HepG2 (cell line): Measurements from ENCODE around the gene SEPTIN2. TPM values are rescaled to one million over a fixed set of nuclear protein-coding genes. Genes with fewer than 3 reads are reported as not detected.

Experiments
- HMGA1 ChIP-seq: sonication (generic); formaldehyde crosslinking; conservative IDR thresholded peaks from 2 replicates; pipeline ENCODE4 v1.4.0; 2020; ENCODE audit warnings: missing genetic modification reagents
- HNF4G ChIP-seq, 2 experiments: sonication (generic) in 1 of 2; formaldehyde crosslinking in 1 of 2; IDR thresholded peaks; 2 replicates each; pipeline versions ENCODE4 v1.4.0 to v1.6.1; 2011 to 2020; ENCODE audit warnings: borderline replicate concordance in 2 of 2, low read depth in 2 of 2, mild to moderate bottlenecking in 2 of 2, low read length in 1 of 2, missing genetic modification reagents in 1 of 2, moderate library complexity in 1 of 2
- MYC ChIP-seq: sonication (generic); formaldehyde crosslinking; IDR thresholded peaks from 2 replicates; pipeline ENCODE4 v1.9.0; 2021; ENCODE audit warnings: missing genetic modification reagents, borderline replicate concordance
- PPARG ChIP-seq: conservative IDR thresholded peaks from 2 replicates; pipeline ENCODE4 v1.6.1; 2016; ENCODE audit warnings: missing biosample characterization, missing genetic modification reagents
- SMYD3 ChIP-seq: sonication (generic); formaldehyde crosslinking; IDR thresholded peaks from 2 replicates; pipeline ENCODE4 v1.8.1; 2023; ENCODE audit warnings: mild to moderate bottlenecking, missing genetic modification reagents
- SRY ChIP-seq: sonication (generic); formaldehyde crosslinking; IDR thresholded peaks from 2 replicates; pipeline ENCODE4 v1.8.0; 2022; ENCODE audit warnings: mild to moderate bottlenecking, missing genetic modification reagents
- ZFP36L1 ChIP-seq: sonication (generic); formaldehyde crosslinking; IDR thresholded peaks from 2 replicates; pipeline ENCODE4 v1.8.0; 2022; ENCODE audit warnings: mild to moderate bottlenecking, missing genetic modification reagents, moderate library complexity
- polyA plus RNA-seq, 8 experiments: library from polyadenylated mRNA; depleted of rRNA in 3 of 8; stranded (reverse) in 7 of 8; unstranded in 1 of 8; fragments of >200 nt; fragmentation: Illumina TruSeq in 4 of 8; extraction: Trizol in 4 of 8; gene quantifications; 2 replicates each; pipeline versions ENCODE4 v1.2.1 to v1.2.3, GENCODE V29; 2011 to 2016; ENCODE audit warnings: low read depth in 4 of 8, missing spikeins in 1 of 8, mixed read lengths in 1 of 8; ENCODE audit not compliant: insufficient read depth in 1 of 8
- total RNA-seq, 5 experiments: library from RNA; depleted of rRNA; stranded (reverse); fragments of >200 nt; fragmentation: Illumina TruSeq; extraction: Trizol; gene quantifications; 2 replicates each; pipeline ENCODE4 v1.2.3, GENCODE V29; 2016; ENCODE audit warnings: low read depth in 1 of 5
- TF ChIP-seq, protein P1 (sequence below): sonication (generic); formaldehyde crosslinking; IDR thresholded peaks from 2 replicates; pipeline ENCODE4 v1.5.1; 2020; ENCODE audit warnings: mild to moderate bottlenecking, missing genetic modification reagents
- TF ChIP-seq, protein P2 (sequence below): sonication (generic); formaldehyde crosslinking; IDR thresholded peaks from 2 replicates; pipeline ENCODE4 v1.5.0; 2020; ENCODE audit warnings: missing genetic modification reagents

SEPTIN2 gene
- total and polyA plus RNA-seq, 2 of the 13 experiments (the other 11 are each of a cell fraction or from before 2014, with no cell fraction given), result 493 to 733 TPM

DNA sequence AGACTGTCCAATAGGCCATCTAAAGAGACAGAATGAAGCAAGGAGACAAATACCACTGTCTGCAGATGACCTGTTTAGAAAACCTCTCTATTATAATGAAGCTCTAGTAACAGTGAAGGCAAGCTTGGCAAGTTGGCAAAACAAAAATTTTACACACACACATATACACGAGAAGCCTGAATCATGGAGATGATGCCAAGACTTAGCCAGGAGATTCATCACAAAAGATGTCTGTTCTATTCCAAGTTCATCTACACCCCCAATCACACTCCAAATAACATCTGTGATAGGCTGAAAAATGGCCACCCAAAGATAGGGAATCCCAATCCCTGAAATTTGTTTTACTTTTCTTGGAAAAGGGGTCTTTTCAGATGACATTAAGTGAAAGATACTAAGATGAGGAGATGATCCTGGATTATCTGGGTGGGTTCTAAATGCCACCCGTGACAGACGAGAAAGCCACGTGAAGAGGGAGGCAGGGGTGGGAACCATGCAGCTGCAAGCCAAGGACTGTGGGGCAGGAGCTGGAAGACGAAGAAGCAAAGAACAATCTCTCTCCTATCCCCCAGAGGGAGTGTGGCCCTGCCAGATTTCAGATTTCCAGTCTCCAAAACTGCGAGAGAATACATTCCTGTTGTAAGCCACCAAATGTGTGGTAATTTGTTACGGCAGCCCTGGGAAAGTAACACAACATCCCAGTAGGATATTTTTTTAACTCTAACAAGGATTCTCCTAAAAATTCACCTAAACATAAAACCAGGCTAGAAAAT lies 20.2 kb upstream of the SEPTIN2 start (continued):
- TF ChIP-seq MYC (CRISPR knock-in tag) (no peak), ZFP36L1 (CRISPR knock-in tag) (no peak), SMYD3 (CRISPR knock-in tag) (no peak), HNF4G (IDR thresholded peaks at IDR 0.05; ENCODE audit: borderline replicate concordance, low read depth, low read length) (no peak), HNF4G (CRISPR knock-in tag; IDR thresholded peaks at IDR 0.05; ENCODE audit: borderline replicate concordance, low read depth) (no peak), HMGA1 (CRISPR knock-in tag) (no peak), SRY (CRISPR knock-in tag) (no peak), PPARG (CRISPR knock-in tag) (no peak)
- TF ChIP-seq, protein P1, sequence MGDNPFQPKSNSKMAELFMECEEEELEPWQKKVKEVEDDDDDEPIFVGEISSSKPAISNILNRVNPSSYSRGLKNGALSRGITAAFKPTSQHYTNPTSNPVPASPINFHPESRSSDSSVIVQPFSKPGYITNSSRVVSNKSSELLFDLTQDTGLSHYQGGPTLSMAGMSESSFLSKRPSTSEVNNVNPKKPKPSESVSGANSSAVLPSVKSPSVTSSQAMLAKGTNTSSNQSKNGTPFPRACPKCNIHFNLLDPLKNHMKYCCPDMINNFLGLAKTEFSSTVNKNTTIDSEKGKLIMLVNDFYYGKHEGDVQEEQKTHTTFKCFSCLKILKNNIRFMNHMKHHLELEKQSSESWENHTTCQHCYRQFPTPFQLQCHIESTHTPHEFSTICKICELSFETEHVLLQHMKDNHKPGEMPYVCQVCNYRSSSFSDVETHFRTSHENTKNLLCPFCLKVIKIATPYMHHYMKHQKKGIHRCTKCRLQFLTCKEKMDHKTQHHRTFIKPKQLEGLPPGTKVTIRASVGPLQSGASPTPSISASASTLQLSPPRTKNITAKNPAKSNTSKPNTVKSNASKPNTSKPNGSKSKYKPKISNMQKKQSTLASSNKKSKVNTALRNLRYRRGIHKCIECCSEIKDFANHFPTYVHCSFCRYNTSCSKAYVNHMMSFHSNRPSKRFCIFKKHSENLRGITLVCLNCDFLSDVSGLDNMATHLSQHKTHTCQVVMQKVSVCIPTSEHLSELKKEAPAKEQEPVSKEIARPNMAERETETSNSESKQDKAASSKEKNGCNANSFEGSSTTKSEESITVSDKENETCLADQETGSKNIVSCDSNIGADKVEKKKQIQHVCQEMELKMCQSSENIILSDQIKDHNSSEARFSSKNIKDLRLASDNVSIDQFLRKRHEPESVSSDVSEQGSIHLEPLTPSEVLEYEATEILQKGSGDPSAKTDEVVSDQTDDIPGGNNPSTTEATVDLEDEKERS (CRISPR knock-in tag), result no peak
- TF ChIP-seq, protein P2, sequence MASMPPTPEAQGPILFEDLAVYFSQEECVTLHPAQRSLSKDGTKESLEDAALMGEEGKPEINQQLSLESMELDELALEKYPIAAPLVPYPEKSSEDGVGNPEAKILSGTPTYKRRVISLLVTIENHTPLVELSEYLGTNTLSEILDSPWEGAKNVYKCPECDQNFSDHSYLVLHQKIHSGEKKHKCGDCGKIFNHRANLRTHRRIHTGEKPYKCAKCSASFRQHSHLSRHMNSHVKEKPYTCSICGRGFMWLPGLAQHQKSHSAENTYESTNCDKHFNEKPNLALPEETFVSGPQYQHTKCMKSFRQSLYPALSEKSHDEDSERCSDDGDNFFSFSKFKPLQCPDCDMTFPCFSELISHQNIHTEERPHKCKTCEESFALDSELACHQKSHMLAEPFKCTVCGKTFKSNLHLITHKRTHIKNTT (CRISPR knock-in tag), result no peak
